ENCODE results near the gene HSD17B2.

GRCh38 chr16:82082097-82082496 is 47.0 kb downstream of the HSD17B2 start:
- TF ChIP-seq CTCF (conservative IDR thresholded peaks at IDR 0.05 in 1 of 2, IDR thresholded peaks at IDR 0.05 in 1 of 2; ENCODE audit: low read depth in 1 of 2, low read length in 2 of 2) = no peak
- no peak for TF ChIP-seq EZH2 (IDR thresholded peaks at IDR 0.05; ENCODE audit: low read length, missing control alignments)
